BE2C (cell line): ENCODE data around the gene ZNF277.
A peak's percentile ranks its signal among the peaks of the same experiment; 100 is the strongest.

ENCODE experiments used
- DNase-seq: peaks from one replicate; pipeline ENCODE4 v3.0.0-alpha.2; 2020
- H3K27me3 ChIP-seq: fragments of 250-450 bp; sonication (Bioruptor Pico); 2 replicates; pipeline ENCODE4 v1.5.1; 2020; ENCODE audit warnings: mild to moderate bottlenecking
- H3K36me3 ChIP-seq: fragments of 250-450 bp; sonication (Bioruptor Pico); 2 replicates; pipeline ENCODE4 v1.5.1; 2020; ENCODE audit warnings: mild to moderate bottlenecking
- H3K4me1 ChIP-seq: fragments of 250-450 bp; sonication (Bioruptor Pico); 2 replicates; pipeline ENCODE4 v1.5.1; 2020
- H3K4me3 ChIP-seq: 2 replicates; pipeline ENCODE4 v1.5.1; 2011; ENCODE audit warnings: low read depth, low read length
- H3K9me3 ChIP-seq: fragments of 250-450 bp; sonication (Bioruptor Pico); 2 replicates; pipeline ENCODE4 v1.5.1; 2020
- CTCF ChIP-seq: IDR thresholded peaks from 2 replicates; pipeline ENCODE4 v1.5.1; 2012; ENCODE audit warnings: mild to moderate bottlenecking, low read depth, low read length

The ZNF277 gene

GRCh38 chr7:112347088-112347487, 140.6 kb downstream of the ZNF277 start:
- H3K27me3 ChIP-seq, result no peaks in the 10 kb centered on the region
- no peak overlapping the region for H3K4me3 ChIP-seq
- no peak for TF ChIP-seq CTCF
- no peak for DNase-seq
- no peaks in the 10 kb centered on the region for H3K9me3 ChIP-seq
- 0 out of 2 replicates have a peak, but pooled peaks cover 3% of the 10 kb centered on the region for H3K4me1 ChIP-seq
- H3K36me3 ChIP-seq, result no peaks in the 10 kb centered on the region

GRCh38 chr7:112350585-112350984, 144.1 kb downstream of the ZNF277 start:
- no peaks in the 10 kb centered on the region for H3K36me3 ChIP-seq
- no peaks in the 10 kb centered on the region for H3K9me3 ChIP-seq
- no peak for DNase-seq
- H3K4me3 ChIP-seq, result no peak overlapping the region
- no peaks in the 10 kb centered on the region for H3K27me3 ChIP-seq
- 0 out of 2 replicates have a peak, but pooled peaks cover 3% of the 10 kb centered on the region for H3K4me1 ChIP-seq
- TF ChIP-seq CTCF, result no peak

- no peak for DNase-seq
- no peak for TF ChIP-seq CTCF
- H3K27me3 ChIP-seq, result no peaks in the 10 kb centered on the region
- no peaks in the 10 kb centered on the region for H3K4me1 ChIP-seq
- H3K4me3 ChIP-seq, result no peak overlapping the region
- no peaks in the 10 kb centered on the region for H3K9me3 ChIP-seq
- H3K36me3 ChIP-seq, result no peaks in the 10 kb centered on the region
Measured at GRCh38 chr7:112356596-112356995, 150.1 kb downstream of the ZNF277 start.

- Histone ChIP-seq H3K27me3 (no peaks in the 10 kb centered on the region), H3K36me3 (no peaks in the 10 kb centered on the region), H3K9me3 (no peaks in the 10 kb centered on the region), H3K4me1 (no peaks in the 10 kb centered on the region), H3K4me3 (no peak overlapping the region)
- TF ChIP-seq CTCF, result peak; percentile 46
- DNase-seq, result peak; percentile 36
Measured at GRCh38 chr7:112357136-112357535, 150.6 kb downstream of the ZNF277 start.

GRCh38 chr7:112358513-112358912, 152.0 kb downstream of the ZNF277 start:
- no peaks in the 10 kb centered on the region for H3K9me3 ChIP-seq
- H3K4me1 ChIP-seq, result no peaks in the 10 kb centered on the region
- no peak for TF ChIP-seq CTCF
- no peaks in the 10 kb centered on the region for H3K36me3 ChIP-seq
- no peak for DNase-seq
- no peak overlapping the region for H3K4me3 ChIP-seq
- no peaks in the 10 kb centered on the region for H3K27me3 ChIP-seq

- TF ChIP-seq CTCF, result no peak
- no peak overlapping the region for H3K4me3 ChIP-seq
- no peaks in the 10 kb centered on the region for H3K27me3 ChIP-seq
- H3K4me1 ChIP-seq, result no peaks in the 10 kb centered on the region
- H3K36me3 ChIP-seq, result no peaks in the 10 kb centered on the region
- DNase-seq, result no peak
- H3K9me3 ChIP-seq, result no peaks in the 10 kb centered on the region
Measured at GRCh38 chr7:112359086-112359485, 152.6 kb downstream of the ZNF277 start.
